Measurements from ENCODE around the gene PPP1R12C.

PPP1R12C gene

DNA sequence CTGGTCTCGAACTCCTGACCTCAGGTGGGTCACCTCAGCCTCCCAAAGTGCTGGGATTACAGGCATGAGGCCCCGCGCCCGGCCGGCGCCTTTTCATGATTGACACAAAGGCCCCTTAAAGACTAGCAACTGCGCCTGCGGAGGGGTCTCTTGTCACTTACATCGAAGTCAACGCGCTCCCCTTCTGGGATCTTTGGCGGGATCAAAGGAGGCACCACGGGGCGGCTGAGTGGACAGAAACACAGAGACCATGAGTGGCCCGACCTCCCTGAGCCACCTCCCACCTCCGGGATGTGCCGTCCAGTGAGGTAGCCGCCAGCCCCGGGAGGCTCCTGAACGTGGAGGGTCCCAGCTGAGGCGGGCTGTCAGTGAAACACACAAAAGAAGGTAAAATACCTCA, 24.3 kb upstream of the PPP1R12C start:
- TF ChIP-seq, protein P1, sequence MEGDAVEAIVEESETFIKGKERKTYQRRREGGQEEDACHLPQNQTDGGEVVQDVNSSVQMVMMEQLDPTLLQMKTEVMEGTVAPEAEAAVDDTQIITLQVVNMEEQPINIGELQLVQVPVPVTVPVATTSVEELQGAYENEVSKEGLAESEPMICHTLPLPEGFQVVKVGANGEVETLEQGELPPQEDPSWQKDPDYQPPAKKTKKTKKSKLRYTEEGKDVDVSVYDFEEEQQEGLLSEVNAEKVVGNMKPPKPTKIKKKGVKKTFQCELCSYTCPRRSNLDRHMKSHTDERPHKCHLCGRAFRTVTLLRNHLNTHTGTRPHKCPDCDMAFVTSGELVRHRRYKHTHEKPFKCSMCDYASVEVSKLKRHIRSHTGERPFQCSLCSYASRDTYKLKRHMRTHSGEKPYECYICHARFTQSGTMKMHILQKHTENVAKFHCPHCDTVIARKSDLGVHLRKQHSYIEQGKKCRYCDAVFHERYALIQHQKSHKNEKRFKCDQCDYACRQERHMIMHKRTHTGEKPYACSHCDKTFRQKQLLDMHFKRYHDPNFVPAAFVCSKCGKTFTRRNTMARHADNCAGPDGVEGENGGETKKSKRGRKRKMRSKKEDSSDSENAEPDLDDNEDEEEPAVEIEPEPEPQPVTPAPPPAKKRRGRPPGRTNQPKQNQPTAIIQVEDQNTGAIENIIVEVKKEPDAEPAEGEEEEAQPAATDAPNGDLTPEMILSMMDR (IDR thresholded peaks at IDR 0.05): no peak
- TF ChIP-seq ZFX (IDR thresholded peaks at IDR 0.05; ENCODE audit: borderline replicate concordance): no peak
- H3K27ac ChIP-seq: no peak overlapping the region

DNA sequence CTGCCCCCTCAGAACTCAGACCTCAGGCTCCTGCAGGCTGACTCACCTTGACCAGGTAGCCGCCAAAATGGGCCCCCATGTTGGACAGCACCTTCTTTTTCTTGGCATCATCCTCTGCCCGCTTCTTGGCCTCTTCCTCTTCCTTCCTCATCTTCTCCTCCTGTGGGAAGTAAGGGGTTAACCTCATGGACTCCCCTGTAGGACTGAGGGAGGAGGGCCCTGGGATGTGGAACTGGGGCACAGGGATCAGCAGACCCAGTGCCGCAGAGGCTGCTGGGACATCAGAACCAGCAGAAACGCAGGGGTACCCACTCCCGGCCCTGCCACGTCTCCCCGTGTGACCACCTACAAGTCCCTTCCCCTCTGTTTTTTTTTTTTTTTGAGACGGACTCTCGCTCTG, 20.5 kb upstream of the PPP1R12C start:
- no peak for TF ChIP-seq ZFX (IDR thresholded peaks at IDR 0.05; ENCODE audit: borderline replicate concordance)
- TF ChIP-seq, protein P1 (IDR thresholded peaks at IDR 0.05): no peak
- no peak overlapping the region for H3K27ac ChIP-seq

GRCh38 chr19:55136399-55137102, 19.1 kb upstream of the PPP1R12C start:
- TF ChIP-seq ZFX (IDR thresholded peaks at IDR 0.05; ENCODE audit: borderline replicate concordance): no peak
- TF ChIP-seq, protein P1 (IDR thresholded peaks at IDR 0.05): no peak
- no peak overlapping the region for H3K27ac ChIP-seq

DNA sequence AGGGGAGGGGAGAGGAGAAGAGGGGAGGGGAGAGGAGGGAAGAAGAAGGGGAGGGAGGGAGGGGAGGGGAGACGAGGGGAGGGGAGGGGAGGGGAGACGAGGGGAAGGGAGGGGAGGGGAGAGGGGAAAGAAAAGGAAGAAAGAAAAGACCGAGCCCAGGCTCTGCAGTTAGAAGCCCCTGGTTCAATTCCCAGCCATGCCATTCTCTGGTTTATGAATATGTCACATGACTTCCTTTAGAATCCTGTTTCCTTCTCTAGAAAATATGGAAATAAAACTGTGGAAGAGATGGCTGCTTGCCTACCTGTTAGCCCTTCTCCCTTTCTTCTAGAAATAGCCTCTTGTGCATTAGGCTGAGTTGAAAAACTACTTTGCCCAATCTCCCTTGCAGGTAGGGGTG, 17.3 kb upstream of the PPP1R12C start:
- TF ChIP-seq, protein P1 (IDR thresholded peaks at IDR 0.05): no peak
- TF ChIP-seq ZFX (IDR thresholded peaks at IDR 0.05; ENCODE audit: borderline replicate concordance): no peak
- no peak overlapping the region for H3K27ac ChIP-seq

GRCh38 chr19:55133639-55134444, 16.4 kb upstream of the PPP1R12C start:
- TF ChIP-seq, protein P1 (IDR thresholded peaks at IDR 0.05): no peak
- TF ChIP-seq ZFX (IDR thresholded peaks at IDR 0.05; ENCODE audit: borderline replicate concordance): no peak
- no peak overlapping the region for H3K27ac ChIP-seq

DNA sequence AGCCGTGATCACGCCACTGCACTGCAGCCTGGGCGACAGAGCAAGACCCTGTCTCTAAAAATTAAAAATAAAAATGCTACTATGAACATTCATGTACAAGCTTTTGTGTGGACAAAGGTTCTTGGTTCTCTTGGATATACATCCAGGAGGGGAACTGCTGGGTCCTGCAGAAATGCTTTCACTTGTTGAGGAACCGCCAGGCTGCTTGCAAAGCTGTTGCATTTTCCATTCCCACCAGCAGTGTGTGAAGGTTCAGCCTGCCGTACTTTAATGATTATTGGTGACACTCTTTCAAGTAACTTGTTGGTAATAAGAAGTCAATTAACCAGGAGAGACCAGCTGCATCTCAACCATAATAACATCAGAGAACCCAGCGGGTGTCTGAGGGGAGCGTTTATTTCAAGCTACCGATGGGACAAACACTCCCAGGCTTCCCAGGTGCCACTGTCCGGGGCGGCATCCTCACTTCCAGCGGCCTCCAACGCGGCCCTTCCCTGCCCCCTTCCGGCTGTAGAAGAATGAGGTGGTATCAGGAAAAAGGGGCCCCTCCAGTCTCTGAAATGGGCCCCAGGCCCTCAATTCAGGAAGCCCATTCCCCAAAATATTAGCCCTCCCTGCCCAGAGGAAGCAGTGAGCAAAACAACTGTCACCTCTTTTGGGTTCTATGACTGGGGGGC, 15.2 kb upstream of the PPP1R12C start:
- TF ChIP-seq ZFX (IDR thresholded peaks at IDR 0.05; ENCODE audit: borderline replicate concordance): no peak
- TF ChIP-seq, protein P1 (IDR thresholded peaks at IDR 0.05): no peak
- H3K27ac ChIP-seq: no peak overlapping the region
